Neural cell (in vitro differentiated cells): ENCODE data around the gene KLRC3.

Experiments used
- EP300 ChIP-seq: fragments of 450-650 bp; conservative IDR thresholded peaks from 2 replicates; pipeline ENCODE4 v1.6.1; 2014; ENCODE audit warnings: antibody characterized with exemption, mild to moderate bottlenecking, moderate library complexity; ENCODE audit not compliant: poor library complexity, severe bottlenecking
- EZH2 ChIP-seq: fragments of 200-600, 300-800 bp; shearing (Covaris generic), sonication (generic); IDR thresholded peaks from 2 replicates; pipeline ENCODE4 v1.6.1; 2014; ENCODE audit warnings: antibody characterized with exemption, low read length, borderline replicate concordance, mild to moderate bottlenecking; ENCODE audit not compliant: insufficient read depth, poor library complexity, severe bottlenecking
- MXI1 ChIP-seq: fragments of 450-650 bp; conservative IDR thresholded peaks from 2 replicates; pipeline ENCODE4 v1.6.1; 2014; ENCODE audit warnings: antibody characterized with exemption, mild to moderate bottlenecking; ENCODE audit not compliant: poor library complexity, severe bottlenecking
- POLR2AphosphoS5 ChIP-seq: IDR thresholded peaks from 2 replicates; pipeline ENCODE4 v1.6.1; 2012
- RAD21 ChIP-seq: fragments of 450-650 bp; conservative IDR thresholded peaks from 2 replicates; pipeline ENCODE4 v1.6.1; 2014; ENCODE audit warnings: antibody characterized with exemption, mild to moderate bottlenecking, moderate library complexity
- TAF1 ChIP-seq: IDR thresholded peaks from 2 replicates; pipeline ENCODE4 v1.6.1; 2012; ENCODE audit warnings: low read depth
- TF ChIP-seq, protein P1 (sequence below): fragments of 450-650 bp; IDR thresholded peaks from 2 replicates; pipeline ENCODE4 v1.5.1; 2014; ENCODE audit warnings: antibody characterized with exemption, mild to moderate bottlenecking, moderate library complexity; ENCODE audit not compliant: poor library complexity, severe bottlenecking
- TF ChIP-seq, protein P2 (sequence below): IDR thresholded peaks from 2 replicates; pipeline ENCODE4 v1.6.1; 2012; ENCODE audit warnings: borderline replicate concordance

DNA sequence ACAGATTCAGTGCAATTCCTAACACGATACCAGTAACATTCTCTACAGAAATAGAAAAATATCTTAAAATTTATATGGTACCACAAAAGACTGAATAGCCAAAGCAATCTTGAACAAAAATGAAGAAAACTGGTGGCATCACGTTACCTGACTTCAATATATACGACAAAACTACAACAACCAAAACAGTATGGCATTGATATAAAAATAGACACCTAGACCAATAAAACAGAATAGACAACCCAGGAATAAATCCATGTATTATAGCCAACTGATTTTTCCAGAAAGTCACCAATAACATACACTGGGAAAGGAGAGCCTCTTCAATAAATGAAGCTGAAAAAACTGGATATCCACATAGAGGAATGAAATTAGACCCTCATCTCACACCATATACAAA is 36.2 kb downstream of the KLRC3 start:
- TF ChIP-seq, protein P1, sequence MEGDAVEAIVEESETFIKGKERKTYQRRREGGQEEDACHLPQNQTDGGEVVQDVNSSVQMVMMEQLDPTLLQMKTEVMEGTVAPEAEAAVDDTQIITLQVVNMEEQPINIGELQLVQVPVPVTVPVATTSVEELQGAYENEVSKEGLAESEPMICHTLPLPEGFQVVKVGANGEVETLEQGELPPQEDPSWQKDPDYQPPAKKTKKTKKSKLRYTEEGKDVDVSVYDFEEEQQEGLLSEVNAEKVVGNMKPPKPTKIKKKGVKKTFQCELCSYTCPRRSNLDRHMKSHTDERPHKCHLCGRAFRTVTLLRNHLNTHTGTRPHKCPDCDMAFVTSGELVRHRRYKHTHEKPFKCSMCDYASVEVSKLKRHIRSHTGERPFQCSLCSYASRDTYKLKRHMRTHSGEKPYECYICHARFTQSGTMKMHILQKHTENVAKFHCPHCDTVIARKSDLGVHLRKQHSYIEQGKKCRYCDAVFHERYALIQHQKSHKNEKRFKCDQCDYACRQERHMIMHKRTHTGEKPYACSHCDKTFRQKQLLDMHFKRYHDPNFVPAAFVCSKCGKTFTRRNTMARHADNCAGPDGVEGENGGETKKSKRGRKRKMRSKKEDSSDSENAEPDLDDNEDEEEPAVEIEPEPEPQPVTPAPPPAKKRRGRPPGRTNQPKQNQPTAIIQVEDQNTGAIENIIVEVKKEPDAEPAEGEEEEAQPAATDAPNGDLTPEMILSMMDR: no peak
- TF ChIP-seq EZH2: no peak
- TF ChIP-seq RAD21: no peak
- TF ChIP-seq EP300: no peak
- TF ChIP-seq, protein P2, sequence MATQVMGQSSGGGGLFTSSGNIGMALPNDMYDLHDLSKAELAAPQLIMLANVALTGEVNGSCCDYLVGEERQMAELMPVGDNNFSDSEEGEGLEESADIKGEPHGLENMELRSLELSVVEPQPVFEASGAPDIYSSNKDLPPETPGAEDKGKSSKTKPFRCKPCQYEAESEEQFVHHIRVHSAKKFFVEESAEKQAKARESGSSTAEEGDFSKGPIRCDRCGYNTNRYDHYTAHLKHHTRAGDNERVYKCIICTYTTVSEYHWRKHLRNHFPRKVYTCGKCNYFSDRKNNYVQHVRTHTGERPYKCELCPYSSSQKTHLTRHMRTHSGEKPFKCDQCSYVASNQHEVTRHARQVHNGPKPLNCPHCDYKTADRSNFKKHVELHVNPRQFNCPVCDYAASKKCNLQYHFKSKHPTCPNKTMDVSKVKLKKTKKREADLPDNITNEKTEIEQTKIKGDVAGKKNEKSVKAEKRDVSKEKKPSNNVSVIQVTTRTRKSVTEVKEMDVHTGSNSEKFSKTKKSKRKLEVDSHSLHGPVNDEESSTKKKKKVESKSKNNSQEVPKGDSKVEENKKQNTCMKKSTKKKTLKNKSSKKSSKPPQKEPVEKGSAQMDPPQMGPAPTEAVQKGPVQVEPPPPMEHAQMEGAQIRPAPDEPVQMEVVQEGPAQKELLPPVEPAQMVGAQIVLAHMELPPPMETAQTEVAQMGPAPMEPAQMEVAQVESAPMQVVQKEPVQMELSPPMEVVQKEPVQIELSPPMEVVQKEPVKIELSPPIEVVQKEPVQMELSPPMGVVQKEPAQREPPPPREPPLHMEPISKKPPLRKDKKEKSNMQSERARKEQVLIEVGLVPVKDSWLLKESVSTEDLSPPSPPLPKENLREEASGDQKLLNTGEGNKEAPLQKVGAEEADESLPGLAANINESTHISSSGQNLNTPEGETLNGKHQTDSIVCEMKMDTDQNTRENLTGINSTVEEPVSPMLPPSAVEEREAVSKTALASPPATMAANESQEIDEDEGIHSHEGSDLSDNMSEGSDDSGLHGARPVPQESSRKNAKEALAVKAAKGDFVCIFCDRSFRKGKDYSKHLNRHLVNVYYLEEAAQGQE: no peak
- no peak for TF ChIP-seq MXI1
- TF ChIP-seq POLR2AphosphoS5: no peak
- TF ChIP-seq TAF1: no peak
